H7 (cell line): ENCODE measurements around the gene PCDH9. TPM values are rescaled to one million over a fixed set of nuclear protein-coding genes. Genes with fewer than 3 reads are reported as not detected.
"Not testable (repeated sequence)": the region's sequence is repeated elsewhere in the genome, so short reads cannot be mapped to it uniquely, and the experiment has no call there.

Experiments
- DNase-seq: peaks from one replicate; pipeline ENCODE4 v3.0.0; 2012
- H3K27me3 ChIP-seq: 2 replicates; pipeline ENCODE4 v1.6.0; 2011; ENCODE audit warnings: mild to moderate bottlenecking, low read length; ENCODE audit not compliant: control insufficient read depth, insufficient read depth
- H3K36me3 ChIP-seq: replicated peaks from 2 replicates; pipeline ENCODE4 v1.5.1; 2011; ENCODE audit warnings: low read length; ENCODE audit not compliant: control insufficient read depth, insufficient read depth
- H3K4me3 ChIP-seq: 2 replicates; pipeline ENCODE4 v1.5.1; 2011; ENCODE audit warnings: low read depth, mild to moderate bottlenecking, control low read depth, low read length, moderate library complexity; ENCODE audit not compliant: insufficient read depth
- total RNA-seq: library from RNA; depleted of rRNA; stranded (reverse); fragments of >200 nt; shearing (Covaris generic); gene quantifications from 2 replicates; pipeline ENCODE4 v1.2.3, GENCODE V29; 2014

Gene PCDH9
- total RNA-seq, 1 experiment from 2014 or later = 0.14 TPM

- no peaks in the 10 kb centered on the region for H3K36me3 ChIP-seq
- H3K4me3 ChIP-seq = no peak overlapping the region
- no peaks in the 10 kb centered on the region for H3K27me3 ChIP-seq
- no peak for DNase-seq
Observed at GRCh38 chr13:66926851-66927524, 303.1 kb downstream of the PCDH9 start.

- Histone ChIP-seq H3K27me3 (no peaks in the 10 kb centered on the region), H3K36me3 (no peaks in the 10 kb centered on the region), H3K4me3 (no peak overlapping the region)
- DNase-seq = no peak
Observed at GRCh38 chr13:66926200-66926850, 303.8 kb downstream of the PCDH9 start.

GRCh38 chr13:66922444-66922843, 307.7 kb downstream of the PCDH9 start:
- H3K4me3 ChIP-seq = no peak overlapping the region

GRCh38 chr13:66921437-66921836, 308.7 kb downstream of the PCDH9 start:
- no peak for DNase-seq
- no peak overlapping the region for H3K4me3 ChIP-seq
- no peaks in the 10 kb centered on the region for H3K27me3 ChIP-seq
- no peaks in the 10 kb centered on the region for H3K36me3 ChIP-seq

More at GRCh38 chr13:66922444-66922843, 307.7 kb downstream of the PCDH9 start:
- DNase-seq = no peak
- no peaks in the 10 kb centered on the region for H3K27me3 ChIP-seq
- H3K36me3 ChIP-seq = no peaks in the 10 kb centered on the region

GRCh38 chr13:66915596-66916185, 314.4 kb downstream of the PCDH9 start:
- no peak for DNase-seq
- H3K36me3 ChIP-seq = no peaks in the 10 kb centered on the region
- H3K27me3 ChIP-seq = no peaks in the 10 kb centered on the region
- H3K4me3 ChIP-seq = no peak overlapping the region

- H3K36me3 ChIP-seq = no peaks in the 10 kb centered on the region
Observed at GRCh38 chr13:66914155-66914554, 316.0 kb downstream of the PCDH9 start.

DNA sequence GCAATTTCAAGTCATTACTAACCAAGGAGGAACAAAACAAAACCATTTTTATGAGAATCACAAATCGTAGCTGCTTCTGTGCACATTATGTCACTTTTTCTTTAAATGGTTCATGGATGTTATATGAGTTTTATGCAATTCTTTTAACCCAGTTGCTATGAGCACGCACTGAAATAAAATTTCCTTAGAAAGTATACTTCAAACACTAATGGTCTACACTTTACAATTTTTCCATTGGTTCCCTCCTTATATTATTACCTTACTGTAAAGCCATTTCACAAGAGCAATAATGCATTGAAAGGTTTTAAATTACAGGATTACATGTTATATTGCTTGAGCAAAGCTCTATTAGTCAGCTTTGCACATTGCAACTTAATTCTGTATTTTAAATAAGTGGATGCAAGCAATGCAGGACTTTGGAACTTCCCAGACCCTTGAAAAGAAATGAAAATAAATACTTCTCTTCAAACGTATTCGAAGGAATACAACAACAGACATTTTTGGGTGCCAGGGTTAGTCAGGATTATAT, 318.7 kb downstream of the PCDH9 start:
- no peak for DNase-seq
- Histone ChIP-seq H3K4me3 (no peak overlapping the region), H3K36me3 (no peaks in the 10 kb centered on the region), H3K27me3 (no peaks in the 10 kb centered on the region)

More at GRCh38 chr13:66914155-66914554, 316.0 kb downstream of the PCDH9 start:
- no peak for DNase-seq
- no peaks in the 10 kb centered on the region for H3K27me3 ChIP-seq
- no peak overlapping the region for H3K4me3 ChIP-seq

DNA sequence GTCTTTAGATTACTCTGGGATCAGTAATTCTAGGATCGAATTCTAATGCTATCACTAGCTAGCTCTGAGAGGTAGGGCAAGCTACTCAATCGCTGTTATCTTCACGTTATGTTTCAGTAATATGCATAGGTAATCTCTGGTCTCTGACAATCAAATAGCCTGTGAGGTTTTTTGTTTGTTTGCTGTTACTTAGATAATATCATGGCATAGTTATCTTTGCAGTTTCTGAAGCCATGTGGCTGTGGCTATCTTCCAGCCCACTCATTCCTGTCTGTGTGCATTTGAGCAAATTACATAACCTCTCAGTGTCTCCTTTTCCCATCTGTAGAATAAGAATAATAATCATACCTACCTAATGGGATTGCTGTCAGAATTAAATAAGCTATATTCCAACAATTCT, 330.2 kb downstream of the PCDH9 start:
- Histone ChIP-seq H3K36me3 (no peaks in the 10 kb centered on the region), H3K4me3 (no peak overlapping the region), H3K27me3 (no peaks in the 10 kb centered on the region)
- no peak for DNase-seq

DNA sequence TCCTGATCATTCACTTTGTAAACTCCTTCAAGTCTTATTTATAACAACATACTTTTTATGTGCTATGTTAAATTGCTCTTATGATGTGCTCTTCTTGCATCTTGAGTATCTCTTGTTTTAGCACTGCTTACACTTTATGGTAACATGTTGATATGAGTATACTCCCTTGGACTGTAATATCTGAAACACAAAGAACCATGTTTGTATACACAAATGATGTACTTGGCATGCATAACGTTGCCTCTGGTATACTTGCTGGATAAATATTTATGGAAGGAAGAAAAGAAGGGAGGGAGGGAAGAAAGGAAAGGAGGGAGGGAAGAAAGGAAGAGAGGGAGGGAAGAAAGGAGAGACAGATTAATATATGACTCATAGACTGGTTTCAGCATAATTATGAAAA, 333.2 kb downstream of the PCDH9 start:
- H3K36me3 ChIP-seq = no peaks in the 10 kb centered on the region
- H3K27me3 ChIP-seq = no peaks in the 10 kb centered on the region
- no peak for DNase-seq
- no peak overlapping the region for H3K4me3 ChIP-seq

- DNase-seq = no peak
- H3K4me3 ChIP-seq = no peak overlapping the region
- no peaks in the 10 kb centered on the region for H3K27me3 ChIP-seq
- no peaks in the 10 kb centered on the region for H3K36me3 ChIP-seq
Observed at GRCh38 chr13:66895780-66896179, 334.4 kb downstream of the PCDH9 start.

GRCh38 chr13:66895320-66895719, 334.8 kb downstream of the PCDH9 start:
- no peak for DNase-seq
- H3K27me3 ChIP-seq = no peaks in the 10 kb centered on the region
- H3K36me3 ChIP-seq = no peaks in the 10 kb centered on the region

GRCh38 chr13:66888698-66889097, 341.4 kb downstream of the PCDH9 start:
- Histone ChIP-seq H3K36me3 (no peaks in the 10 kb centered on the region), H3K4me3 (no peak overlapping the region), H3K27me3 (no peaks in the 10 kb centered on the region)
- DNase-seq = no peak

More at GRCh38 chr13:66895320-66895719, 334.8 kb downstream of the PCDH9 start:
- no peak overlapping the region for H3K4me3 ChIP-seq

DNA sequence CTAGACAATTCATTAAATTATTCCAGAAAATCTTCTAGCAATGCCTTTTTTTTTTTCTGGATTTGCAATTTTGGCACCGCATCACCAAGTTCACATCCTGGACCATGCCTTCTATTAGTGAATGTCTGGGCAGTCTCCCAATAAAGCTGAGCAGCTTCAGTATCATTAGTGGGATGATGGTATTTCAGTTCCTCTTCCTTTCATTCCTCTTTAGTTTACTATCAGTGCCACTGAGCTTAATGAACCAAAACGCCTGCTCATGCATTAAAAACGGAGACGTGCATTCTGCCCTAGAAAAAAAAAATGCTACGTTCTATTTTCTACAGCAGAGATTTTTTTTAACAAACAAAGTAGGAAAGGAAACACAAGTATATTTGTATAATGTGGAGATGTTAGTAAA, 343.0 kb downstream of the PCDH9 start:
- DNase-seq = no peak
- Histone ChIP-seq H3K27me3 (no peaks in the 10 kb centered on the region), H3K36me3 (no peaks in the 10 kb centered on the region), H3K4me3 (no peak overlapping the region)

DNA sequence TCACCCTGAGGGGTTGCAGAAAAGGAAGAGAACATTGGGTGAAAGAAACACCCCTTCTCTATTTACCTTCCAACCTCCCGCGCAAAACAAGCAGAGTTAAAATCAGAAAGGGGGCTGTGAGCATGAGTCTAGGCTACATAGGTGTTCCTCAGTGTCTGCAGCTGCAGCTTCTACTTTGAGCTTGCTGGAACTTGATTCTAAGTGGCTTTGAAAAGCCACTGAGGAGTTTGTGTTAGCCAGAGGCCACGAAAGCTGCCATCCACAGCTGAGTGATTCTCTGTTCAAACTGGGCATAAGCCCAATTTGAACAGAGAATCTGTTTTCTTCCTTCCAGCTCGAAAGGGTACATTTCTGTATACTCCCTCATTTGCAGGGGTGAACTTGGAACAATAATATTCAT, 343.9 kb downstream of the PCDH9 start:
- Histone ChIP-seq H3K27me3 (no peaks in the 10 kb centered on the region), H3K4me3 (no peak overlapping the region), H3K36me3 (no peaks in the 10 kb centered on the region)
- DNase-seq = no peak

DNA sequence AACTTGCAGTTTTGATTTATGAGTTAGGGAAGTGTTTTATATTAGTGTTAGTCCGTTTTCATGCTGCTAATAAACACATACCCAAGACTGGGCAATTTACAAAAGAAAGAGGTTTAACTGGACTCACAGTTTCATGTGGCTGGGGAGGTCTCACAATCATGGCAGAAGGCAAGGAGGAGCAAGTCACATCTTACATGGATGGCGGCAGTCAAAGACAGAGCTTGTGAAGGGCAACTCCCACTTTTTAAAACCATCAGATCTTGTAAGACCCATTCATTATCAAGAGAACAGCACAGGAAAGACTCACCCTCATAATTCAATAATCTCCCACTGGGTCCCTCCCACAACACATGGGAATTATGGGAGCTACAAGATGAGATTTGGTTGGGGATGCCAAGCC, 349.0 kb downstream of the PCDH9 start:
- not testable (repeated sequence) for H3K4me3 ChIP-seq, H3K27me3 ChIP-seq, DNase-seq, H3K36me3 ChIP-seq
